Measurements from ENCODE around the gene TTC9C. TPM values are rescaled to one million over a fixed set of nuclear protein-coding genes. Genes with fewer than 3 reads are reported as not detected.
"Not testable (repeated sequence)": the region's sequence is repeated elsewhere in the genome, so short reads cannot be mapped to it uniquely, and the experiment has no call there.

The TTC9C gene, protein sequence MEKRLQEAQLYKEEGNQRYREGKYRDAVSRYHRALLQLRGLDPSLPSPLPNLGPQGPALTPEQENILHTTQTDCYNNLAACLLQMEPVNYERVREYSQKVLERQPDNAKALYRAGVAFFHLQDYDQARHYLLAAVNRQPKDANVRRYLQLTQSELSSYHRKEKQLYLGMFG
- total RNA-seq (2014; rRNA removed; shearing (Covaris generic); ENCODE audit: low replicate concordance) = 30.9 and 37.2 TPM in 2 replicates

GRCh38 chr11:62728171-62728988, at the start of gene TTC9C:
TSS of gene TTC9C (plus strand) at chr11:62728486. CDS start at chr11:62728849, 363 bp downstream.
- in situ Hi-C loops (cut with HindIII; ENCODE audit: low pct_unique_long_range_greater_than_20kb, low sequenced_read_pairs) = no loop called here
- DNase-seq (ENCODE audit: low read depth) = peak; percentile 84

GRCh38 chr11:62678770-62679696, 49.3 kb upstream of the TTC9C start, which contains the start of gene UBXN1:
TSS of gene UBXN1 (minus strand) at chr11:62679073. CDS start at chr11:62678923, 150 bp downstream.
- in situ Hi-C loops (cut with HindIII; ENCODE audit: low pct_unique_long_range_greater_than_20kb, low sequenced_read_pairs) = no loop called here
- peak; percentile 74 for DNase-seq (ENCODE audit: low read depth)

- DNase-seq (ENCODE audit: low read depth) = peak; percentile 60
- in situ Hi-C loops (cut with HindIII; ENCODE audit: low pct_unique_long_range_greater_than_20kb, low sequenced_read_pairs) = no loop called here
Observed at GRCh38 chr11:62680825-62681240, 47.5 kb upstream of the TTC9C start.

DNA sequence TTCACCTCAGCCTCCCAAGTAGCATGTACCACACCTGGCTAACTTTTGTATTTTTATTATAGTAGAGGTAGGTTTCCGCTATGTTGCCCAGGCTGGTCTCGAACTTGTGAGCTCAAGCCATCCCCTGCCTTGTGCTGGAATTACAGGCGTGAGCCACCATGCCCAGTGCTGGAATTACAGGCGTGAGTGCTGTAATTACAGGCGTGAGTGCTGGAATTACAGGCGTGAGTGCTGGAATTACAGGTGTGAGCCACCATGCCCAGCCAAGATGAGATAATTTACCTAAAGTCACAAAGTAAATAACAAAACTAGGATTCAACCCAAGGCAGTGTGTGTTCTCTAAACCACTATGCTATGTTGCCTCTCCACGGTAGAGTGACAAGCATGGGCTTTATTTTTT, 45.8 kb upstream of the TTC9C start:
- in situ Hi-C loops (cut with HindIII; ENCODE audit: low pct_unique_long_range_greater_than_20kb, low sequenced_read_pairs) = no loop called here

GRCh38 chr11:62687508-62688396, 40.5 kb upstream of the TTC9C start:
- in situ Hi-C loops (cut with HindIII; ENCODE audit: low pct_unique_long_range_greater_than_20kb, low sequenced_read_pairs) = no loop called here
- no peak for DNase-seq (ENCODE audit: low read depth)

More for the DNA sequence above, 45.8 kb upstream of the TTC9C start:
- no peak for DNase-seq (ENCODE audit: low read depth)

DNA sequence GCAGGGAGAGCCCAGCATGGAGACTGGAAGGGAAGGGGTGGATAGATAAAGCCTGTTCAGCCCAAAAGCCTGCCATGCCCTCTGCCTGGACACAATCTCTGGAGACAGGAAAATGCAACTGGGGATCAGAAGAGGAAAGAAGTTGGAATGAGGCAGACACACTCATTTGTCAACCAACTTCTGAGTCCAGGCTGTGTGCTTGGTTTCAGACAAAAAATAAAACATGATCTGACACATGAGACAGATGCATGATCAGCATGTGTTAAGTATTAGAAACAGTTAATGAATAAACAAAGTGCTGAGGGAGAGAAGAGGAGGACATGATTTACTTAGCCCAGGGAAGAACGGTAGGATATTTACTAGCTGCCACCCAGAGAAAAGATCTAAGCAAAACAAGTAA, 39.8 kb upstream of the TTC9C start:
- in situ Hi-C loops (cut with HindIII; ENCODE audit: low pct_unique_long_range_greater_than_20kb, low sequenced_read_pairs) = no loop called here
- no peak for DNase-seq (ENCODE audit: low read depth)

DNA sequence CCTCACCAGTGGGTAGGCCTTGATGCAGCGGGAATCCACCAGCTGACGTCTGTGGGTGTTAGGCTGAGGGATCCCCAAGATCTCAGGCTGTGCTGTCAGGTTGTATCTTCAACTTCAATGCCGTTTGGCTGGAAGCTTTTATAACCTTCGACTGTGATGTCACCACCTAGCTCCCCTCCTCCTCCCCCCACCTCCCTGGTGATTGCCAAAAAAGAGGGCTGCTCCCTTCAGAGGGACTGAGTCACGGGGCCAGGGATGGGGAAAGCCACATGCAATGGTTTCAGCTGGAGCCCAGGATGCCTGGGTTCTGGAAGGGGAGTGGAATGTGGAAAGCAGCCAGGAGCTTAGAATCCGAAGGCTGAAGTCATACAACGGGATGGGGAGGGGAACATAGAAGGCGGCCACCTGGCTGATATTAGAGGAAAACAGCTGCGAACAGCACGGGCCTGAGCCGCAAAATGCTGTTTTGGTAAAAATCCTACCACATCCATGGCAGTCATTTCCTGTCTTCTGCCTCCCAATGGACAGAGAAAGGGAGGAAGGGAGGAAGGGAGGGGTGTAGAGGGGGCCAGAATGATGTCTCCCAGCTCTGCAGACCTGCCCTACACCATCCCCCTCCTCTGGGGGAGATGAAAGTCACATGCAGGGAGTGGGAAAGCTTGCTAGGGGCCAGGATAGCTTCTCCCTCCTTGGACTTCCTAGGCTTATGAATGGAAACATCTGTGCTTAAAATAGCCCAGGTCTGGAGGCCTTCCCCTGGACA, 38.7 kb upstream of the TTC9C start, which contains the start of gene LRRN4CL:
LRRN4CL (minus strand) TSS at position 110 of the 763 bp plus-strand sequence. CDS start 1,022 bp downstream, outside the sequence.
- no peak for DNase-seq (ENCODE audit: low read depth)
- in situ Hi-C loops (cut with HindIII; ENCODE audit: low pct_unique_long_range_greater_than_20kb, low sequenced_read_pairs) = no loop called here

DNA sequence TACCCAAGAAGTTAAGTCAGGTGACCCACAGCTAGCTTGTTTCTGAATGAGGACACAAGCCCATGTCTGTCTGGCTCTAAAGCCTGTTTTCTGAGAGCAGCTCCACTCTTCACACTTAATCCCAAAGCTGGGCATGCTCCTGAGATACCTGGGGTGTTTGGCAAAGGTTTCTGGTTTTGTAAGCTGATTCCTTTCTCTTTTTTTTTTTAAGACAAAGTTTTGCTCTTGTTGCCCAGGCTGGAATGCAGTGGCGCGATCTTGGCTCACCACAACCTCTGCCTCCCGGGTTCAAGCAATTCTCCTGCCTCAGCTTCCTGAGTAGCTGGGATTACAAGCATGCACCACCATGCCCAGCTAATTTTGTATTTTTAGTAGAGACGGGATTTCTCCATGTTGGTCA, 34.7 kb upstream of the TTC9C start:
- DNase-seq (ENCODE audit: low read depth); in situ Hi-C loops (cut with HindIII; ENCODE audit: low pct_unique_long_range_greater_than_20kb, low sequenced_read_pairs): not testable (repeated sequence)

GRCh38 chr11:62694455-62695167, 33.7 kb upstream of the TTC9C start:
- DNase-seq (ENCODE audit: low read depth) = no peak
- in situ Hi-C loops (cut with HindIII; ENCODE audit: low pct_unique_long_range_greater_than_20kb, low sequenced_read_pairs) = no loop called here

GRCh38 chr11:62702246-62702645, 26.0 kb upstream of the TTC9C start:
- DNase-seq (ENCODE audit: low read depth) = no peak
- in situ Hi-C loops (cut with HindIII; ENCODE audit: low pct_unique_long_range_greater_than_20kb, low sequenced_read_pairs) = no loop called here

- DNase-seq (ENCODE audit: low read depth); in situ Hi-C loops (cut with HindIII; ENCODE audit: low pct_unique_long_range_greater_than_20kb, low sequenced_read_pairs): not testable (repeated sequence)
Observed at GRCh38 chr11:62703921-62704320, 24.4 kb upstream of the TTC9C start.

GRCh38 chr11:62705413-62705812, 22.9 kb upstream of the TTC9C start:
- no peak for DNase-seq (ENCODE audit: low read depth)

GRCh38 chr11:62705880-62706849, 22.1 kb upstream of the TTC9C start:
- DNase-seq (ENCODE audit: low read depth) = peak; percentile 88
- in situ Hi-C loops (cut with HindIII; ENCODE audit: low pct_unique_long_range_greater_than_20kb, low sequenced_read_pairs) = no loop called here

More at GRCh38 chr11:62705413-62705812, 22.9 kb upstream of the TTC9C start:
- in situ Hi-C loops (cut with HindIII; ENCODE audit: low pct_unique_long_range_greater_than_20kb, low sequenced_read_pairs) = no loop called here

DNA sequence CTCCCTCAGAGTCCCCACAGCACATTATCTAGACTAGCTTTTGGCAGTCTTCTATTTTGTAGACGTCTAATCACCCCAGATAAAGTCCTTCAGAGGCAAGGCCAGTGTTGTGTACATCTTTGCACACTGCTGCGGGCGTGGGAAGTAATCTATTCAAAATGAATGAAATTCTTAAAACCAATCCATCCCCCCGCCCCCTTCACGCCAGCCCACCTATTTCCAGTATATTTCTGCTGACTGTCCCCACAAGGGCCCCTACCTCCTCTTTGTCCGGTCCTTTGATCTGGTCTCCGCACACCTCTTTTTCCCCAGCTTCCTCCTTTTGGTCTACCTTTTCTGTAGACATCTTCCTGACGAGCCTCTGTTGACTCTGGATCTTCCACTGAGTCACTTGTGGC, 21.4 kb upstream of the TTC9C start:
- in situ Hi-C loops (cut with HindIII; ENCODE audit: low pct_unique_long_range_greater_than_20kb, low sequenced_read_pairs) = no loop called here
- no peak for DNase-seq (ENCODE audit: low read depth)

DNA sequence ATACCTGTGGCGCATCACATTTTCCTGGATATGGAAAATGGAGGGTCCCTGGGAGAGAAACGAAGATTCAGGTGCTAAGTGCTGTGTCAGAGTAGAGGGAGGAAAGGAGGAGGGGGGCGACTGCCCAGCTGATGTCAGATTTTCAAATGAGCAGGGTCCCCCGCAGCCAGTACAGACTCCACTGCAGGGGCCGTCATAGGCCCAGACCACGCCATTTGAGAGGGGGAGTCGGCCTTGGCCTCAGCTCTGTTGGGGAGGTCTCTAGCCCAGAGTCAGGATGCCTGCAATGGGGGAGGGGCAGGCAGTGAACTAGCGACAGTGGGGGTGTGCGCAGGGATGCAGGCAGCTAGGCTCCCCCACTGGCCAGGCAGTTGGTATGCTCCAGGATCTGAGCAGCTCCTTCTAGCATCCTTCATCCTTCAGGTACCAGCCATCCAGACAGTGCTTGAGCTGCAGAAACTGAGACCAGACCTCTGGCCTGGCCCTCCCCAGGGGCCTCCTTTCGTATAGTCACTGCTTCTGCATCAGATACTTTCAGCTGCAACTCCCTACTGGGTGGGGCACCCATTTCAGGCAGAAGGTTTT, 20.9 kb upstream of the TTC9C start, which contains the start of the genes BSCL2 and GNG3:
BSCL2 (minus strand) TSS at position 148 of the 585 bp plus-strand sequence. CDS start 229 bp downstream, outside the sequence.
GNG3 (plus strand) TSS at position 400 of the 585 bp plus-strand sequence. CDS start 620 bp downstream, outside the sequence.
- DNase-seq (ENCODE audit: low read depth) = no peak
- in situ Hi-C loops (cut with HindIII; ENCODE audit: low pct_unique_long_range_greater_than_20kb, low sequenced_read_pairs) = no loop called here

Measured in Caki2 (cell line).